Neural progenitor cell (in vitro differentiated cells): Measurements from ENCODE around the gene COL25A1.

Source experiments
- EZH2 ChIP-seq: fragments of 200-600 bp; sonication (generic); IDR thresholded peaks from 2 replicates; pipeline ENCODE4 v1.6.1; 2017; ENCODE audit warnings: antibody characterized with exemption, mild to moderate bottlenecking, moderate library complexity
- EZH2phosphoT487 ChIP-seq: fragments of 200-600 bp; sonication (generic); IDR thresholded peaks from 2 replicates; pipeline ENCODE4 v1.6.1; 2017; ENCODE audit warnings: antibody characterized with exemption
- TF ChIP-seq, protein P1 (sequence below): fragments of 200-600 bp; sonication (generic); IDR thresholded peaks from 2 replicates; pipeline ENCODE4 v1.5.1; 2017; ENCODE audit warnings: antibody characterized with exemption, mild to moderate bottlenecking

DNA sequence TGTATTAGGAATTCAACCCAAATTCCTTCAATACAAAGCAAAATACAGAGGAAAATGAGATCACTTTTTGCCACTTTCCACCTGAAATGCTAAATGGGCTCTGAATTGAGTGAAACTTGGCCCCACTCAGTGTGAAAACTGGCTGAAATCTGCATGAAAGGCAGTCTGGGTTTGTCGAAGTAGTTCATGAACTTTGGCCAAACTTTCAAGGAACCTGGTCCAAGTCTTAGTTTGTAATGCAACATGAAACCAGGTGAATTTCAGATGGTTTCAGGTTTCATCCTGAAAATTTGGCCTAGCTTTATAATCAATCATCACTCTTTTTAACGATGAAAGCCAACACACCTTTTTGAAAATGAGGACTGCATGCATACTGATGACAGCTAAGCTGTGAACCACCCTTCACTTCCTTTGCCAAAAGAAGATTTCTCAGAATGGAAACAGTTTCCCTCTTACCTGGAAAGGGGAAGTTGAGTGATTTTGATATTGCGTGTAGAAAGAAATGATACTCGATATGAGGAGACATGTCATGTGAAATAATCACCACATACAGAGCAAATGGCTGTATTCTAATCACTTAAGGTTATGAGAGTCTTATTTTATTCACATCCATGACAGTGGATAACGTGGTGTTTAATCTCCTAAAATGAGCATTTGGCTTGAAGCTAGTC lies 329.7 kb downstream of the COL25A1 start:
- TF ChIP-seq EZH2 = no peak
- TF ChIP-seq, protein P1, sequence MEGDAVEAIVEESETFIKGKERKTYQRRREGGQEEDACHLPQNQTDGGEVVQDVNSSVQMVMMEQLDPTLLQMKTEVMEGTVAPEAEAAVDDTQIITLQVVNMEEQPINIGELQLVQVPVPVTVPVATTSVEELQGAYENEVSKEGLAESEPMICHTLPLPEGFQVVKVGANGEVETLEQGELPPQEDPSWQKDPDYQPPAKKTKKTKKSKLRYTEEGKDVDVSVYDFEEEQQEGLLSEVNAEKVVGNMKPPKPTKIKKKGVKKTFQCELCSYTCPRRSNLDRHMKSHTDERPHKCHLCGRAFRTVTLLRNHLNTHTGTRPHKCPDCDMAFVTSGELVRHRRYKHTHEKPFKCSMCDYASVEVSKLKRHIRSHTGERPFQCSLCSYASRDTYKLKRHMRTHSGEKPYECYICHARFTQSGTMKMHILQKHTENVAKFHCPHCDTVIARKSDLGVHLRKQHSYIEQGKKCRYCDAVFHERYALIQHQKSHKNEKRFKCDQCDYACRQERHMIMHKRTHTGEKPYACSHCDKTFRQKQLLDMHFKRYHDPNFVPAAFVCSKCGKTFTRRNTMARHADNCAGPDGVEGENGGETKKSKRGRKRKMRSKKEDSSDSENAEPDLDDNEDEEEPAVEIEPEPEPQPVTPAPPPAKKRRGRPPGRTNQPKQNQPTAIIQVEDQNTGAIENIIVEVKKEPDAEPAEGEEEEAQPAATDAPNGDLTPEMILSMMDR = no peak
- TF ChIP-seq EZH2phosphoT487 = no peak
